ENCODE results near the gene SPSB2.
"Not testable (repeated sequence)": the region's sequence is repeated elsewhere in the genome, so short reads cannot be mapped to it uniquely, and the experiment has no call there.

SPSB2 gene

GRCh38 chr12:6869049-6870021, 3.8 kb downstream of the SPSB2 start:
- DNase-seq, result peak; percentile 51

DNA sequence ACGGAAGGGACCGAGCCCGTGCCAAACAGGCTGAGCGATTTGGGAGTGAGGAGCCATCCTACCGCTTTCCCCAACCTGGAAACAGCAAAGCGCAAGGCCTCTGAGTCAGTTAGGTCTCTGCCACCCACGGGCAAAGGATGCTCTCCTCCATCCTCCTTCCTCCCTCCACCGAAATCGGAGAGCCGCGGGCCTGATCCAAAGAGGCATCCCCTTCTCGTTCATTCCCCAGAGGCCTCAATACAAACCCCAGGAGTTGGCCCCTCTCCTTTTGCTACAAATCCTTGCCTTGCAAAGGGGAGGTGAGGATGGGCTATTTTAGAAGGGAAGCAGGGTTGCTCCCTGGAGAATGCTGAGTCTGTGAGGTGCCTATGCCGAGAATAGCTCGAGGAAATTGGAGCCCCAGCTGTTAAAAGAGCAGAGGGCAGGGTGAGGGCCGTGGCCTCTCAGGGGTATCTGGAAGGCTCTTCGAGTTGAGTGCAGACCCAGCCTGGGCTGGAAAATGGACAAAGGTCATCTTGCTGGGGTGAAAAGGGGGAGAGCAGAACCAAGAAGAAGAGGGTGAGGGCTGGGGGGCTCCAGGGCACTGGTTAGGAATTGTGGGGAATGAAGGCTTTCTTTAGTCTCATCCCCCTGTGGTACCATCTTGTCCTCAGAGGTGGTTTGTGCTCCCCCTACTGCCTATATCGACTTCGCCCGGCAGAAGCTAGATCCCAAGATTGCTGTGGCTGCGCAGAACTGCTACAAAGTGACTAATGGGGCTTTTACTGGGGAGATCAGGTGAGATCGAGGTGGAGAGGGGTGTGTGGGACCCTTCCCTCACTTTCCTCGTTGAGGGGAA, 4.7 kb downstream of the SPSB2 start:
- DNase-seq, result no peak

- DNase-seq, result no peak
Measured at GRCh38 chr12:6867413-6868210, 5.5 kb downstream of the SPSB2 start, which contains the start of gene TPI1. TSS of gene TPI1 (plus strand) at chr12:6867531. CDS start at chr12:6867567, 36 bp downstream.

GRCh38 chr12:6866920-6867412, 6.1 kb downstream of the SPSB2 start:
- DNase-seq, result no peak

GRCh38 chr12:6866163-6866919, 6.8 kb downstream of the SPSB2 start:
- no peak for DNase-seq

GRCh38 chr12:6865307-6865706, 7.8 kb downstream of the SPSB2 start:
- DNase-seq, result not testable (repeated sequence)

GRCh38 chr12:6863586-6864321, 9.3 kb downstream of the SPSB2 start:
- DNase-seq, result no peak

- no peak for DNase-seq
Measured at GRCh38 chr12:6863033-6863432, 10.1 kb downstream of the SPSB2 start.

DNA sequence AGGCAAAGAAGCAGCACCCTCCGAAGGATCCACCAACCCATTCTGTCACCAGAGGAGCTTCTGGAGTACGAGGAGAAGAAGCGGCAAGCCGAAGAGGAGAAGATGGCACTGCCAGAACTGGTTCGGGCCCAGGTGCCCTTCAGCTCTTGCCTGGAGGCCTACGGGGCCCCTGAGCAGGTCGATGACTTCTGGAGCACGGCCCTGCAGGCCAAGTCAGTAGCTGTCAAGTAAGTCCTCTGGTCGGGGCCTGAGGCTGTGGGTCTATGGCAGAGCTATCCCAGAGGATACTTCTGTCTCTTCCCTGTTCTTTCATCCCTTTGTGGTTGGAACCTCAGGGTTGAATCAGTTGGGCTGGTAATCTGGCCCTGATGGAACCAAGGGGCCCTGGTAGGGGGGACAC, 11.7 kb downstream of the SPSB2 start:
- no peak for DNase-seq

DNA sequence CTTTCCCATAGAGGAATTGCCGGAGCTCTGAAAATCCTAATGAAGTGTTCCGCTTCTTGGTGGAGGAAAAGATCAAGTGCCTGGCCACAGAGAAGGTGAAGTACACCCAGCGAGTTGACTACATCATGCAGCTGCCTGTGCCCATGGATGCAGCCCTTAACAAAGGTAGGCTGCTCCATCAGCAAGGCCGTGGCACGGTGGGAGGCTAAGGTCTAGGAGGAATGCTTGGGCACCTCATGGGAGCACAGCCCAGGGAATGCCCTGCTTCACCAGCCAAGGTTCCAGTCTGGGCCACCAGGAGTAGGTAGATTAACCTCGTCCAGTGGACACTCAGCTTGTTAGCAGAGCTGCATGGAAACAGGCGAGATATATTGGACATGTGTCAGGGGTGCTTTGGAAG, 12.2 kb downstream of the SPSB2 start:
- DNase-seq, result no peak

- DNase-seq, result no peak
Measured at GRCh38 chr12:6860116-6860515, 13.0 kb downstream of the SPSB2 start.

DNA sequence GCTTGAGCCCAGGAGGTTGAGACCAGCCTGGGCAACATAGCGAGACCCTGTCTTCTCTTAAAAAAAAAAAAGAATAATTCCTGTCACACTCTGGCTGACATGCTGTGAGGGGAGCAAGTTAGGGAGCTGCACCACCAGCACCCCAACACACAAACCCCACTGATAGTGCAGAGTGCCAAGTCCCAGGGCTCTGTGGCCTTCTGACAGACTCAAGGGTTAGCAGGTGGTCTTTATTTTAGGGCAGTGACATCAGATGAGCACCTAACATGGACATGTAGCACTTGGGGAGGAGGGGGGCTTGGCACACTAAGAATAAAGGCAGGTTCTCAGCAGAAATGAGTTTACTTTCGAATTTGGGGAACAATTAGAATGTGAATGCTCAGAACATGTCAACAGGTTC, 14.3 kb downstream of the SPSB2 start:
- DNase-seq, result no peak

- DNase-seq, result no peak
Measured at GRCh38 chr12:6855322-6855721, 17.8 kb downstream of the SPSB2 start.

GRCh38 chr12:6854036-6854435, 19.1 kb downstream of the SPSB2 start:
- no peak for DNase-seq

GRCh38 chr12:6853626-6854025, 19.5 kb downstream of the SPSB2 start:
- no peak for DNase-seq

GRCh38 chr12:6852651-6853354, 20.3 kb downstream of the SPSB2 start:
- DNase-seq, result no peak

DNA sequence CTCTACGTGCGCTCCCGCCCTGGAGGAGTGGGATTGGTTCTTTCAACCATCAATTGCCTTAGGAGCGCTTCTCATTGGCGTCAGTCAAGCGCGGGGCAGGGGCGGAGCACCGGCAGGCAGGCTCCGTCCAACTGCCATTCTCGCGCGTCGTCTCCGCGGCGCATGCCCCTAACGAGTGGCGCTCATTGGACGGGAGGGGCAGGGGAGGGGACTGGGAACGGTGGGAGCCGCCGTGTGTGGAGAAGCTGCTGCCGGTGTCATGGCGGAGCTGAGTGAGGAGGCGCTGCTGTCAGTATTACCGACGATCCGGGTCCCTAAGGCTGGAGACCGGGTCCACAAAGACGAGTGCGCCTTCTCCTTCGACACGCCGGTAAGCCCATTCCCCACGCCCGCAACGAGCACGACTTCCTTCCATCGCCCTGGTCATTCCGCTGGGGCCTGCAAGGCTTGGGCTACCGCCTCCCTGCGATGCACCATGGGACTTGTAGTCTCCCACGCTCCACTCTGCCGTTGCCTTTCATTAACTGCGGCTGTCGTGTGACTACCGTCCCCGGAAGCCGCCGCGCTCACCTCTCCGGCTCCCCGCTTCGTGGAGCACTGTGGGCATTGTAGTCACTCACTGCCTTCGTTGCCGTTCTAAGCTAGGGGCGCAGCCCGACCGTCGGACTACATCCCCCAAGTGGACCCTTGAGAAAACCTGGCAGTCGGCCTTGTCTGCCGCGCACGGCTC, 21.0 kb downstream of the SPSB2 start, which contains the start of gene USP5:
Gene USP5 (plus strand): TSS at position 230 of the 730 bp plus-strand sequence. CDS start 30 bp downstream, at position 260.
- peak; percentile 97 for DNase-seq

DNA sequence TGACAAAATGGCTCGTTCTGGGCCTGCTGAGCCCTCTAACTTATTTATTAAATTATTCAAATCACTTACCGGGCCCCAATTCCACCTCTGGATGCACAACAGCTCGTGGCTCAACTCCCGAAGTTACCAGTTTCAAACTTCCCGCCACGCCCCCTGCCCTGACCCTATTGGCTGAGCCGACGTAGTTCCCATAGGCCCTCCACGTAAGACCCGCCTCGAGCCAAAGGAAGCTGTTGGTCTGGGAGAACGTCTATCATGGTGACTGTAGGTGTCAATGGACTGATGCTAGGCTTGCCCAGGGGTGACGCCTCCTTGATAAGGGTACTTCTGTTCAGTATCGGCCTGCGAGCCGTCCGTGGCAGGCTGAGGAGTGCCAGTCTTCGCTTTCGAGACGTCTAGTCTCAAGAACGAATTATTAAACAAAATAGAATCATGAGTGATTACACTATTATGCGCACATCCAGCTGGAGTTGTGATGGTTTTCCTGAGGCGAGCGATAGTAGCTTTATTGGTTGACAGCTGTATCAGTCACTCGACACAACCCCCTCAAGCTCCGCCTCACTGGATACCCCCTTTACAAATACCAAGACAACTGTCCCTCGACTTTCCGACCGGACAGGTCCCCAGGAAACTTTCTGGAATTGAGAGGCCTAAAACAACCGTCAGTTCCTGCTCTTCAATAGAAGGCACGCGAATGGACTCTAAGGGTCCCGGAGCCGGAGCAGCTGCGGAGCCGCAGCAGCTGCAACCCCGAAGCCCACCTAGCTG, 21.8 kb downstream of the SPSB2 start, which contains the start of gene CDCA3:
Gene CDCA3 (minus strand): TSS at position 134 of the 768 bp plus-strand sequence. CDS start 334 bp downstream, outside the sequence.
- DNase-seq, result peak; percentile 92

DNA sequence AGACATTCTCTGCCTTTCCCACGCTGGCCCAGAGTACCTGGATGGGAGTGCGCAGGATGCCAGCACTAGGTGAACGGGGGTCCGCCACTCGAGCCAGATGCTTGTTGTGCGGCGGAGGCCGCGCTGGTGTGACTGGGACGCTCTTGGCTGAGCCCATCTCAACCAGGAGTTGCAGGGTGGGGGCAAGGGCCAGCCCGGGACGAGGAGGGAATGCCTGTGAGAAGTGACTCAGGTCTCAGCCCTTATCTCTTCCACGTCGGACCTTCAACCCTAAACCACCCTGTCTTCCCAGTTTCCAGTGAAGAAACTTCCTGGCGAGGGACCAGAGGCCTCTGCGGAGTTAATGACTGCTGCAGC, 22.3 kb downstream of the SPSB2 start:
- DNase-seq, result no peak
